MCF 10A (cell line): ENCODE data around the gene FPR3. TPM values are rescaled to one million over a fixed set of nuclear protein-coding genes. Genes with fewer than 3 reads are reported as not detected.

Experiments
- BruUV-seq: library from RNA; stranded (reverse); fragments of 400-500 nt; replicated peaks from 2 replicates; lab custom pipeline; 2021; lab: Mats Ljungman, UMichigan
- CTCF ChIA-PET: fragments of 300-600 bp; sonication (Branson Sonifier 250); formaldehyde crosslinking; extraction: SDS; loops from one replicate; lab custom pipeline; 2021; ENCODE audit warnings: antibody characterized with exemption, inconsistent platforms; lab: Yijun Ruan, JAX
- POLR2A ChIA-PET: fragments of 300-600, 350-650 bp; sonication (Branson Sonifier 250); formaldehyde crosslinking; extraction: SDS; loops from one replicate; lab custom pipeline; 2020; ENCODE audit warnings: antibody characterized with exemption, inconsistent platforms; lab: Yijun Ruan, JAX
- DNase-seq: peaks from one replicate; pipeline ENCODE4 v3.0.0-alpha.2; 2018; ENCODE audit not compliant: unreplicated experiment
- H3K27ac Mint-ChIP-seq: one replicate; pipeline ENCODE4 v1.8.0; 2022; ENCODE audit warnings: mild to moderate bottlenecking, low read depth, mixed read lengths; ENCODE audit not compliant: unreplicated experiment
- H3K27me3 Mint-ChIP-seq: one replicate; pipeline ENCODE4 v1.8.0; 2022; ENCODE audit warnings: mixed read lengths; ENCODE audit not compliant: insufficient read depth, unreplicated experiment
- H3K36me3 Mint-ChIP-seq: one replicate; pipeline ENCODE4 v1.8.0; 2022; ENCODE audit warnings: mild to moderate bottlenecking, moderate library complexity, mixed read lengths; ENCODE audit not compliant: insufficient read depth, unreplicated experiment
- H3K4me1 Mint-ChIP-seq: one replicate; pipeline ENCODE4 v1.8.0; 2022; ENCODE audit warnings: mixed read lengths; ENCODE audit not compliant: insufficient read depth, unreplicated experiment
- H3K4me3 Mint-ChIP-seq: one replicate; pipeline ENCODE4 v1.8.0; 2022; ENCODE audit warnings: mild to moderate bottlenecking, moderate library complexity, mixed read lengths; ENCODE audit not compliant: unreplicated experiment
- H3K9me3 Mint-ChIP-seq: one replicate; pipeline ENCODE4 v1.8.0; 2022; ENCODE audit warnings: mixed read lengths; ENCODE audit not compliant: unreplicated experiment
- intact Hi-C: fragments of 100-400 bp; cut with micrococcal nuclease; formaldehyde crosslinking; loops from 2 replicates; pipeline ENCODE4 v1.14.1; 2022
- total RNA-seq: library from RNA; stranded (reverse); gene quantifications from 2 replicates; pipeline ENCODE4 v1.2.3, GENCODE V29; 2022
- TF ChIP-seq, protein P1 (sequence below): fragments of 200-600 bp; IDR thresholded peaks from one replicate; pipeline ENCODE4 v1.8.0; 2022; ENCODE audit warnings: antibody characterized with exemption, mild to moderate bottlenecking; ENCODE audit not compliant: unreplicated experiment

Gene FPR3
- total RNA-seq, 1 experiment from 2014 or later = not detected

DNA sequence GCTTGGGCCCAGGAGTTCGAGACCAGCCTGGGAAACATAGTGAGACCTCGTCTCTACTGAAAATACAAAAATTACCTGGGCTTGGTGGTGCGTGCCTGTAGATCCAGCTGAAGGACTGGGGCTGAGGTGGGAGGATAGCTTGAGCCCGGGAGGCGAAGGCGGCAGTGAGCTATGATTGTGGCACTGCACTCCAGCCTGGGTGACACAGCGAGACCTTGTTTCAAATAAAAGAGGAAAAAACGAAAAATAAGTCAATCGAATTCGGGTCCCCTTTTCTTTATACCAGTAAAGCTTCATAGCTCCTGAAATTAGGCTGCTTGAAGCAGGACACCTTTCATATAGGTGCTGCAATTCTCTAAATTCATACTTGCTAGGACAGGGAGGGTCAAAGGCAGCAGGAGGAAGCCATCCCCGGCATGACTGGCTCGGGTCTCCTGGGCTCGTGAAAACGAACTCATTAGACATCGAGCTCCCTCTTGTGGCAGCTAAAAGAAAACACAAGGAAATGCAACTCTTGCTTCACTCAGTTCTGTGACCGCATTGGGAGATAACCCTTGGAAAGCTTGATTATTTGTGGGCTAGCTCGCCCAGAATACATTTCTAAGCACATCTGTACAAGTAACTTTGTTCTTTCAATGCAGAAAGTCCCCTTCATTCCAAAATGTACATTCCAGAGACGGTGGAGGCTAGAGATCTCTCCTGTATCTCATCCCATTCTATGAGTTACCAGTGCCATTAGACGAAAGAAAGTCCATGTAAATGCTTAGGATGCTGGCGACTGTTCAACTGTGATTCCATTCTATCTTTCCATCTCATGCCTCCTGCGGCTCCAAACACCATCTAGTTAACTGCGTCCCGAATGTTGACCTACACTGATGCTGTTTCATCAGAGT is 17.1 kb upstream of the FPR3 start:
- Mint-ChIP-seq H3K36me3 (no peaks in the 10 kb centered on the region), H3K27me3 (peaks cover 15% of the 10 kb centered on the region), H3K9me3 (no peaks in the 10 kb centered on the region), H3K27ac (no peak overlapping the region), H3K4me3 (no peak overlapping the region), H3K4me1 (peaks cover 6% of the 10 kb centered on the region)
- peak; percentile 91 for DNase-seq
- POLR2A ChIA-PET = interaction anchor here (0.7 to 3.8 kb wide), 10 partner anchors 22 to 222 kb away, joined by 3 to 27 read pairs (median 4); no protein-coding TSS in a partner anchor
- intact Hi-C loops = loop anchor here (1.0 to 5.0 kb wide), 3 partner anchors 51 to 121 kb away; no protein-coding TSS in a partner anchor
- CTCF ChIA-PET = interaction anchor here (0.6 to 5.3 kb wide), 46 partner anchors 9 to 1936 kb away, joined by 3 to 138 read pairs (median 5); partner anchors contain the start of genes C19orf84, FPR1 and FPR2
- no TSS peak for BruUV-seq
- TF ChIP-seq, protein P1, sequence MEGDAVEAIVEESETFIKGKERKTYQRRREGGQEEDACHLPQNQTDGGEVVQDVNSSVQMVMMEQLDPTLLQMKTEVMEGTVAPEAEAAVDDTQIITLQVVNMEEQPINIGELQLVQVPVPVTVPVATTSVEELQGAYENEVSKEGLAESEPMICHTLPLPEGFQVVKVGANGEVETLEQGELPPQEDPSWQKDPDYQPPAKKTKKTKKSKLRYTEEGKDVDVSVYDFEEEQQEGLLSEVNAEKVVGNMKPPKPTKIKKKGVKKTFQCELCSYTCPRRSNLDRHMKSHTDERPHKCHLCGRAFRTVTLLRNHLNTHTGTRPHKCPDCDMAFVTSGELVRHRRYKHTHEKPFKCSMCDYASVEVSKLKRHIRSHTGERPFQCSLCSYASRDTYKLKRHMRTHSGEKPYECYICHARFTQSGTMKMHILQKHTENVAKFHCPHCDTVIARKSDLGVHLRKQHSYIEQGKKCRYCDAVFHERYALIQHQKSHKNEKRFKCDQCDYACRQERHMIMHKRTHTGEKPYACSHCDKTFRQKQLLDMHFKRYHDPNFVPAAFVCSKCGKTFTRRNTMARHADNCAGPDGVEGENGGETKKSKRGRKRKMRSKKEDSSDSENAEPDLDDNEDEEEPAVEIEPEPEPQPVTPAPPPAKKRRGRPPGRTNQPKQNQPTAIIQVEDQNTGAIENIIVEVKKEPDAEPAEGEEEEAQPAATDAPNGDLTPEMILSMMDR = peak; percentile 80

DNA sequence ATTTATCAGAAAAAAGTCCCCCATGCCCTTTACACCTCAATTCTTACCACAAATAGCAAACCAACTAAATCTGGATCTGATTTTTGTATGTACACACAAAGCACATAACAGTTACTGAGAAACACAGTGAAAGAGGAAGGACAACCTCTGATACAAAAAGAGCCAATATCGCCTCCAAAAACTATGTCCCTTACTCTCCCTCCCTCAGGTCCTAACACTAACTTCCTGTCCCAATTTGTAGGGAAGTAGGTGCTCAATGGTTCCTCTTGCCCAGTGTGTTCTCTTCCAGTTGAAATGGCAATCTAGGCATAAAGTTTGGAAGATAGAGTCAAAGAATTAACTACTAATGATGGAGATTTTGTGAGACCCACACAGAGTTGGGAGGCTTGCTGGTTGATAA is 15.8 kb upstream of the FPR3 start:
- H3K36me3 Mint-ChIP-seq = no peaks in the 10 kb centered on the region
- DNase-seq = no peak
- CTCF ChIA-PET = interaction anchor here (0.5 to 5.3 kb wide), 8 partner anchors 10 to 871 kb away, joined by 3 to 138 read pairs (median 6); no protein-coding TSS in a partner anchor
- peaks cover 6% of the 10 kb centered on the region for H3K4me1 Mint-ChIP-seq
- peaks cover 15% of the 10 kb centered on the region for H3K27me3 Mint-ChIP-seq
- BruUV-seq = no TSS peak
- intact Hi-C loops = loop anchor here (2.0 to 5.0 kb wide), 2 partner anchors 52 to 122 kb away; no protein-coding TSS in a partner anchor
- no peaks in the 10 kb centered on the region for H3K9me3 Mint-ChIP-seq
- TF ChIP-seq, protein P1 = no peak
- POLR2A ChIA-PET = interaction anchor here (0.8 to 3.8 kb wide), 3 partner anchors 10 to 91 kb away, joined by 3 to 27 read pairs (median 3); no protein-coding TSS in a partner anchor
- no peak overlapping the region for H3K27ac Mint-ChIP-seq
- H3K4me3 Mint-ChIP-seq = no peak overlapping the region

DNA sequence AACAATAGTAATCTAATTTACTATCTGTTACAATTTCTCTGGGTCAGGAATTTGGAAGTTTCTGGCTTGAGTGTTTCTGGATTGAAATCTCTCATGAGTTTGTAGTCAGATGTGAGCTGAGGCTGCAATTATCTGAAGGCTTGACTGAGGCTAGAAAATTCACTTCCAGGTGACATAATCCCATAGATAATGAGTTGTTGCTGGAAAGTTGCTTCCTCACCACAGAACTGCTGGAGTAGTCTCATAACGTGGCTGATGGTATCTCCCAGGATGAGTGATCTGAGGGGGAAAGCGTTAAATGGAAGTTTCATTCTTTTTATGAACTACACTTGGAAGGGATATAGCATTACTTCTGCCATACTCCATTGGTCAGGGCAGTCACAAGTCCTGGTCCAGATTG is 15.3 kb upstream of the FPR3 start:
- CTCF ChIA-PET = interaction anchor here (0.6 to 5.3 kb wide), 2 partner anchors 68 to 870 kb away, joined by 3 to 138 read pairs; no protein-coding TSS in a partner anchor
- intact Hi-C loops = loop anchor here (2.0 to 10.0 kb wide), 4 partner anchors 52 to 755 kb away; partner anchors contain the start of gene KLK11
- POLR2A ChIA-PET = interaction anchor here (0.8 to 1.2 kb wide), 2 partner anchors 9 to 91 kb away, joined by 3 read pairs; no protein-coding TSS in a partner anchor
- TF ChIP-seq, protein P1 = no peak
- Mint-ChIP-seq H3K27ac (no peak overlapping the region), H3K36me3 (no peaks in the 10 kb centered on the region), H3K4me3 (no peak overlapping the region), H3K4me1 (peaks cover 6% of the 10 kb centered on the region), H3K9me3 (no peaks in the 10 kb centered on the region), H3K27me3 (peaks cover 11% of the 10 kb centered on the region)
- BruUV-seq = no TSS peak
- DNase-seq = no peak
